Lung microvascular endothelial cell (primary cell): Measurements from ENCODE around the gene VIPR2. TPM values are rescaled to one million over a fixed set of nuclear protein-coding genes. Genes with fewer than 3 reads are reported as not detected.

ENCODE experiments used
- DNase-seq, 2 donors: peaks; one replicate each; pipeline versions ENCODE4 v3.0.0 to v3.0.0-alpha.2; 2010; ENCODE audit warnings: low read depth in 2 of 2
- total RNA-seq: library from RNA; depleted of rRNA; stranded (reverse); fragments of >200 nt; gene quantifications from 2 replicates; pipeline ENCODE4 v1.2.1, GENCODE V29; 2014

Gene VIPR2
- total RNA-seq, 1 donor from 2014 or later: not detected

DNA sequence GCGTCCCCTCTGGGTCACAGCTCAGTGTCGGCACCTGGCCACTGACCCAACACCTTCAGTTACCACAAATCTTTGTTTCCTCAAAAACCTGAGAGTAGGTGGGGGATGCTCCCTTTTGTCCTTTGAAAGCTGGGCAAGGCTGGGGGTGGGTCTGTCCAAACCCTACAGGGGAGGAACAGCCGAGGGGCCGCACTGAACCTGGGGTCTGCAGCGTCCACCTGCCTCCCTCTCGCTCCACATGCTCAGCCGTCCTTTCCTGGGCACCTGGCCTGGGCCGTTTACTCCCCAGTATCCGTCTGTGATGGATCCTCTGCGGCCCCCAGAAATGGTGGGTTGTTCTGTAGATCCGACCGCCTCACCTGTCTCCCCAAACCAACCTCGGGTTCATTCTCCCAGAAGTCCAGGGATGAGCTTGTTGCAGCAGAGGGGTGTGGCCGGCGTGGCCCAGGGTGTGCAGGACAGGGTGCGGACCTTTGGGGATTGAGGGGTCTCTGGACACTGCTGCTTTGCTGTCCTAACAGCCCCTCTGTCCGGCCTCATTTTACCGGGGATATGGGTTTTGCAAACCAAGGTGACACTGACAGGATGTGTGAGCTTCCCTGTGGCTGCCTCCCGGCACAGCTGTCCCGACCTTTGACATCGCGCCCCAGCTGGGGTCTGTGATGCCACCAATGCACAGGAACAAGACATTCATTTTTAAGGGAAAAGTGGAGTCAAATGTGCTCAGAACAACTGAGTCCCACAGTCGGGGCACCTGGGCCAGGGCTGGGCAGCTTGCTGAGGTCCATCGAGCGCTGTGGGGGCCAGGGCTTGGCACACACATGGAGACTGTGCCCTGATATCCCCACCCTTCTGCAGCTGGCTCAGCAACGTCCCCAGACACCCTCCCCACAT, 115.9 kb downstream of the VIPR2 start:
- DNase-seq: no peak

DNA sequence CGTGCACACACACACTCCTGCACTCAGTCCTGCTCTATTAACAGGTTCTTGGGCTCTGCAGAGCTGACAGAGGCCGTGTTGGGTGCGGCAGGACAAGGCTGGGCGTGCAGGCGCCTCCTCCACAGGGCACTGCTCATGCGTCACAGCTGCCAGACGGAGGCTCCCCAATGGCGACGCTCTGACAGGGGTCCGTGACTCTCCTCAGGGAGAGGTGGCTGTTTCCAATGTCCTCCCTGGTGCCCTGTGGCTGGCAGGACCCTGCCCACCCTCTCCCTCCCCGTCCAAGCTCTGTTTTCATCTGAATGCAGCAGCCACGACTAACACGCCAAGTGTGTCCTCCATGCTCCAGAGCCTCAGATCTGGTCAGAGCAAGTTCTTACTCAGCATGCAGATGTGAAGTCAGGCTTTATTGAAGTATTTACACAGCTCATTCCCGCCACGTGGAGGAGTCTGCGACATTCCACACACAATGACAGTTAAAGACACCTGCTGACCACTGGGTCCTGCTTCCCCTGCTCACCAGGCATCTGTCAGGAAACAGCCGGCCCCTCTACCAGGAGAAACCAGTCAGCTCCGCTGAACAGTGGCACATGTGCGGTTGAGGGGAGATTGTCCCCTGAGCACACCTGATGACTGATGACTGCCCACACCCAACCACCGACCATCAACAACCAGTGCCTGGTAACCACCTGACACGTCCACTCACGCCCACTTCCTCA, 116.7 kb downstream of the VIPR2 start:
- DNase-seq: no peak

DNA sequence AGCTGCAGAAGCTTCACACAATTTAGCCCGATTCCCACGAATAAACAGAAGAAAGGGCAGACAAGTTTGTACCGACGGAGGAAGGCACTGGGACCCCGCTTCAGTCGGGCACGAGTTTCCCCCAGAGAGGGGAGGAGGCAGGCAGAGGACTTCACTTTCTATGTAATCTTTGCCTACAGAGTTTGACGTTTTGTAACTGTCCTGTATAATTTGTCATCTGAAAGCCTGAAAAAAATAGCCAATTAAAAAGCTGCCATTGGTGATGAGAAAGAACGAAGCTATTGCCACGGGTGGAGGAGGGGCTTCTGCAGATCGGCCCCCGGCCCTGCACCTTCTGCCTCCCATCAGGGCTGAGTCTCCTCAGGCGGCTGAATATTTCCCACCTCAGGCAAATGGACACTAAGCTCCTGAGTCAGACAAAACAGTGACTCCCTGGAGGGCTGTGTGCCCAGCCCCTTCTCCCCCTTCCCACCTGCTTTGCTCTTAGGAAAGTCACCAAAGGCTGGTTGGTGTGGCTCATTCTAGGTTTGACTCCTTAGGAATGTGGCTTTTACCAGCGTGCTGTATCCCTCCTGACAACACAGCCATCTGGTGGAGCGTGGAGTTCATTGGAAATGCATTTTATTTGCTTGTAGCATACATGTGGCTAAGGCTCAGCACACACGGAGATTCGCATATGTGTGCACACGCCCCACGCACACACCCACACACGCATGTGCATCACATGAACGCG, 117.4 kb downstream of the VIPR2 start:
- DNase-seq: no peak

DNA sequence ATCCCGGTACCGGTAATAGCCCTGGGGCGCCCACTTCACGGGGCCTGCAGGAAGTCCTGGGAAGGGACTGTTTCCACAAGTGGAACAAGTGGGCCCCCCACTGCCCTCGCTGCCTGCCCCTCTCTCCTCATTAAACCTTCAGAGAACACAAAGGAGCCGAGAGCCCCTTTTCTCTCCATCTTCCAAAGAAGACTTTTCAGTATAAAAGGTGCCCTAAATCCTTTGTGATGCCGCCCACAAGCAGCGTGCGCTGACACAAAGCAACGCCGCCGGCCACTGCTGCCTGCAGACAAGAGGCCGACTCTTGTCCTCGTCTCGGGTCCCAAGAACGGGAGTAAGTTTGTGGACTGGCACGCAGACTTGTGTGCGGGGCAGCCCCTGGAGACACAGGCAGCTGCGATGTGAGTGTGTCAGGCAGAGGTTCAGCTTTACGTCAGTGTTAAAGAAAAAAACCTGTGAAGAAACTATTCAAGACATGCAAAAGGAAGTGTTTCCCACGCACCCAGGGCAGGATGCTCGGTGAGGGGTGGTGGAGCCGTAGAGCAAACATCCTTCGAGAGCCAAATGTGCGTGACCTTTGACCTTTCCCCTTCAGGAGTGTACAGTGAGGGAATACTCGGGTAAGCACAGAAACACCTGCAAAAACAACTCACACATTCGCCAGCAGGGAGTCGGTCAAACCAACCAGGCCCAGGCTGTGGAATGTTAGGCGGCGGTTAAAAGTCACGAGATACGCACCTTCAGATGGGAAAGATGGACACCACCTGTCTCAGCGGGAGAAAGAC, 118.2 kb downstream of the VIPR2 start:
- DNase-seq: no peak

DNA sequence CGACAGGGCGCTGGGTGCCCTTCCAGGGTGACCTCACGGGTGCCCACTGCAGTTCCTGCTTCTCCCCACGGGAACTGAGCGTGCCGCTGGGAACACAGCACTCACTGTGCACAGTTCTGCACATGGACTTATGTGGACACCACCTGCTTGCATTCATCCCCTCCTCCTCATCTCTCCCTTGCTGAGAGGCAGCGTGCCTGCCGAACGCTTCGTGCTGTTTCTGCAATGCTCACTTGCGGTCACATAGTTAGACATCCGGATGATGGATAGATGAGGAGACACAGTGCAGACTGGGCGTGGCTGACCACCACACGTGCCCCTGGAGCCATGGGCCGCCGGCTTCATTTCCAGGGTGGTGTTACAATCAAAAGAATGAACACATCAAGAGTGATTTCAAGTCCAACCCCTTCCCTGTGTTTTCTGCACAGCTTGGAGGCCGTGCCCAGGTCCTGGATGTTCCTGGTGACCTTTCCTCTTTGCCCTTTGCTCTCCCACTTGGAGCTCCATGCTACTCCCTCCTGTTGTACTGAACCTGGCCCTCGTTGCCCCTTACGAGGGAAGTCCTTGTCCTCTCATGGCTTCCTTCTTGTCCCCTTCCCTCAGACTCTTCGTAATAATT, 119.4 kb downstream of the VIPR2 start:
- no peak for DNase-seq

DNA sequence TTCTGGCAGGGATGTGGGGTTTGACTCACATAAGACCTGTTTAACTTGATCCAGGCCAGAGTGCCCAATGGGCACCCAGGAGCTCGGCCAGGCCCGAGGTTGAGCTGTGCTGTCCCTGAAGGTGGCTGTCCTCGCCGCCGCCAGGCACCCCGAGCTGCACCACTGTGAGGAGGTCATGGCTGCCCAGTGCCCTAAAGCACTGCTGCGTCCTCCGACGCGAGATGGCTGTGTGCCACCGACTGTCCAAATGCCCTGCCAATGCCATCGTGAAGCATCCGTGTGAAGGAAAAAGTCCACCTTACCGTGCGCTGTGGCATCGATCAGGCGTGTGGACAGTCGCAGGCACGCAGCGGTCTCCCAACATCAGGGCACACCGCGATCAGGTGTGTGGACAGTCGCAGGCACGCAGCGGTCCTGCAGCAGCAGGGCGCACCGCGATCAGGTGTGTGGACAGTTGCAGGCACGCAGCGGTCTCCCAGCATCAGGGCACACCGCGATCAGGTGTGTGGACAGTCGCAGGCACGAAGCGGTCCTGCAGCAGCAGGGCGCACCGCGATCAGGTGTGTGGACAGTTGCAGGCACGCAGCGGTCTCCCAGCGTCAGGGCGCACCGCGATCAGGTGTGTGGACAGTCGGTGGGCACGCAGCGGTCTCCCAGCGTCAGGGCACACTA, 120.3 kb downstream of the VIPR2 start:
- no peak for DNase-seq

DNA sequence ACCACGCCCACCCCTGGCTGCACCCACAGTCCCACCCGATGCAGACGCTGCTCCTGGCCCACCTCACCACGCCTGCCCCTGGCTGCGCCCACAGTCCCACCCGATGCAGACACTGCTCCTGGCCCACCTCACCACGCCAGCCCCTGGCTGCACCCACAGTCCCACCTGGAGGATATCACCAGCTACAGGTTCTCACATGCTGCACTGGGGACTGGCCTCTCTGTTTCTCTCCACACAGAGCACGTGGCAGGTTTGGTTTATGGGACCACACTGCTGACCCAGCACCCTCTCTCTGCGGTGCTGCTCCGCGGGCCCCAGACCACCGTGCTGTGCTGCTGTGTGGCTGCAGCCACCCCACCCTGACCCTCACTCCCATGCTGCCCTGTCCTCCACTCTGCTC, 120.9 kb downstream of the VIPR2 start:
- DNase-seq: no peak

DNA sequence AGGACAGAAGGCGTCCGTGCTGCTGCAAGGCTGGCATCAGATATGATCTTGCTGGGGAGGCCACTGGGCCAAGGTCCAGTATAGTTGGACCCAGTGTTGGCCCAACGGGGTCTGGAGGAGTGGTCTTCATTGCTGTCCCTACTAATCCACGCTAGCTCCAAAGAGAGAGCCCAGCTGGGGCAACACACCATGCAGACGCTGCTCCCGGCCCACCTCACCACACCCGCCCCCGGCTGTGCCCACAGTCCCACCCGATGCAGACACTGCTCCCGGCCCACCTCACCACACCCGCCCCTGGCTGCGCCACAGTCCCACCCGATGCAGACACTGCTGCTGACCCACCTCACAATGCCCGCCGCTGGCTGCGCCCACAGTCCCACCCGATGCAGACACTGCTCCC, 121.5 kb downstream of the VIPR2 start:
- DNase-seq: no peak

DNA sequence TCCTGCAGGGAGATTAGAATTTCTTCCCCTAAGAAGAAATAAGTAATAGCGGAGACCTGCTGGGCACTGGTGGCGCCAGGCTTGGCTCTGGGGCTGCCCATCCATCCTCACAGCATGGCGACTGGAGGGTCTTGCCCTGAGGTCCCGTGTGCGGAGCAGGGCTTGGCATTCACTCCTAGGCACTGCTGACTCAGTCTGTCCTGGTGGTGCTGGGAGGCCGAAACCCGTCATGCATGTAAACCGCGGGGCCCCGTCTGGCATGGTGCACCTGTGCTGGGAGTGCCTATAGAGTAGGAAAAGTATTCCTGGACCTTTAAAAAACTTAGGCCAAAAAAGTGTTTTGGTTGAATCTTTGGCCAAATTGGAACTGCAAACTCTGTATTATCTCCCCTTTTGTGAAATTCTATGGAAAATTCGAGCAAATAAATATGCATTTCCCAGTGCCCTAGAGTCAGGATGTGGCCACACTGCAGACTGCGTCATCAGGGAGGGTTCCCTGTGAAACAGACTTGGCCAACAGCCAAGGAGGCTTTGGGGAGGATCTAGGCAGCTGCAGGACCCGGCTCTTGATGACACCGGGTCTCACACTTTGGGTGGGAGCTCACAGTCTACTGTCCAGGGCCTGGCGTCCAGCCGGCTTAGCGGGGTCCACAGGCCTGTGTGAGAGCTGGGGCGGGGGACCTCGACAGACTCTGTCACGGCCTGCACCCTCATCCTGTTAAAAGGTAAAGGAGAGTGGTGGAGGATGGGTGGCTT, 122.3 kb downstream of the VIPR2 start:
- no peak for DNase-seq

DNA sequence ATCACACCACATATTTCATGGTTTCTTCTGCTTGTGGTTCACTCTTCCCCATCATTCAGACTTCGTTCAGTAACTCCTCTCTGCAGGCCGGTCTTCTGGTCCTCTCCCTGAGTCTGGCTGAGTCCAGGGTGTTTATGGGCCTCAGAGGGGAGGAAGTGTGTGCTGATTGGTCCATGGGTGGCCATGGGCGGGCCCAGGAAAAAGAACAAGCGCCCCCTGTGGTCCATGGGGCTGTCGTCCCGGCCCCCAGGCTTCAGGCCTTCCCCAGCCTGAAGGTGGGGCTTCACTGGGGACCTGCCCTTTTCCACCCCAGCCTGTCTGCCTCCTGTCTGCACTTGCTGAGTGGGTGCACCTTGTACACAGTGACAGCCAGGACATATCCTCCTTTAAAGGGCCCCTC, 123.7 kb downstream of the VIPR2 start:
- DNase-seq: no peak

DNA sequence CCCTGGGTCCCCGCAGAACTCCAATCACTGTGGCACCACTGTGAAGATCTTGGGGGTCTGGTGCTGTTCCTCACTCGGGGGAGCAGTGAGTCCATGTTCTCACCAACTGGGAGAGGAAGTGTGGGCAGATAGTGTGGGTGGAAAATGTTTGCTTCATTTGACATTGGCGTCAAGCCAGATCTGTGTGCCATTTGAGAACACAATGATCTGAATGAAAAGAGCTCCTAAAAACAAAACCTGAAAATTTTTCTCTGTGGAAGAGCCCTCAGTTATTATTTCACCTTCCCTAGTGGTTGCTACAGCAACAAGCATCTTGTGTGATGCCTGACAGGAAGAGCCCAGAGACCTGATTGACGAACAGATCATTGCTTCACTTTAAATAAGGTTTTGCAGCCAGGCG, 125.6 kb downstream of the VIPR2 start:
- DNase-seq: peak in 1 of 2 donors; percentile 8

DNA sequence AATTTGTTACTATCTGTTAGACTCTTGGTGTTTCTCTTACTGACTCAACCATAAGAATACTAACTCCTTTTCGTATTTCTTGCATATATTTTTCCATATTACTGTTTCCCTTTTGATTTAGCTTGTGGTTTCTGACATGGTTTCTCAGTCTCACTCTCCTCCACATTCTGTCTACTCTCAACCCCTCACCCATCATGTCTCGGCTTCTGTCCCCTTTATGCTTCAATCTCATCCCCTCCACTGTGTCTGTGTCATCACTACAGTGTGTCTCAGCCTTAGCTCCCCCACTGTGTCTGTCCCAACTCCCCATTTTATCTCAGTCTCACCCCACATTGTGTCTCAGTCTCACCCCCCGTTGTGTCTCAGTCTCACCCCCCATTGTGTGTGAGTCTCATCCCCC, 126.9 kb downstream of the VIPR2 start:
- no peak for DNase-seq

DNA sequence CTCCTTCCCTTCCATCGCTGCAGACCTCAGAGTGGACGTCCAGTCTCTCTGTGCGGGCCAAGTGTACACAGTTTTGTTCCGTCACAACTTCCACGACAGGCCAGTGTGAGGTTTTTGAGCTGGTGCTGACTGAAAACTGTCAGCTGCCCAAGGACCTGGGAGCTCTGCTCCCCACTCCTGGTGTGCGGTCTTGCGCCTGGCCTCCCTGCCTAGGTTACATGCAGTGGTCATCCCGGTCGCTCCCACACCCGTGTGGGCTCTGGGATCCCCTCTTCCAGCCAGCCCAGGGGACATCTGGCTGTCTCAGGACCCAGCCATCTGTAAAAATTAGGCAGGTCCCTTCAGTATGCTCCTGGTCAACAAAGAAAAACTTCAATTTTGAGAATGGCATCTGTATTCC, 127.5 kb downstream of the VIPR2 start:
- no peak for DNase-seq

DNA sequence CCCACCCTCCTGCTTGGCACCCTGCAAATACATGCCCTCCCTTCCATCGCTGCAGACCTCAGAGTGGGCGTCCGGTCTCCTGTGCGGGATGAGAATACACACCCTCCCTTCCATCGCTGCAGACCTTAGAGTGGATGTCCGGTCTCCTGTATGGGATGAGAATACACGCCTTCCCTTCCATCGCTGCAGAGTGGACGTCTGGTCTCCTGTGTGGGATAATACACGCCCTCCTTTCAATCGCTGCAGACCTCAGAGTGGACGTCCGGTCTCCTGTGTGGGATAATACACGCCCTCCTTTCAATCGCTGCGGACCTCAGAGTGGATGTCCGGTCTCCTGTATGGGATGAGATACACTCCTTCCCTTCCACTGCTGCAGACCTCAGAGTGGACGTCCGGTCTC, 128.1 kb downstream of the VIPR2 start:
- no peak for DNase-seq

DNA sequence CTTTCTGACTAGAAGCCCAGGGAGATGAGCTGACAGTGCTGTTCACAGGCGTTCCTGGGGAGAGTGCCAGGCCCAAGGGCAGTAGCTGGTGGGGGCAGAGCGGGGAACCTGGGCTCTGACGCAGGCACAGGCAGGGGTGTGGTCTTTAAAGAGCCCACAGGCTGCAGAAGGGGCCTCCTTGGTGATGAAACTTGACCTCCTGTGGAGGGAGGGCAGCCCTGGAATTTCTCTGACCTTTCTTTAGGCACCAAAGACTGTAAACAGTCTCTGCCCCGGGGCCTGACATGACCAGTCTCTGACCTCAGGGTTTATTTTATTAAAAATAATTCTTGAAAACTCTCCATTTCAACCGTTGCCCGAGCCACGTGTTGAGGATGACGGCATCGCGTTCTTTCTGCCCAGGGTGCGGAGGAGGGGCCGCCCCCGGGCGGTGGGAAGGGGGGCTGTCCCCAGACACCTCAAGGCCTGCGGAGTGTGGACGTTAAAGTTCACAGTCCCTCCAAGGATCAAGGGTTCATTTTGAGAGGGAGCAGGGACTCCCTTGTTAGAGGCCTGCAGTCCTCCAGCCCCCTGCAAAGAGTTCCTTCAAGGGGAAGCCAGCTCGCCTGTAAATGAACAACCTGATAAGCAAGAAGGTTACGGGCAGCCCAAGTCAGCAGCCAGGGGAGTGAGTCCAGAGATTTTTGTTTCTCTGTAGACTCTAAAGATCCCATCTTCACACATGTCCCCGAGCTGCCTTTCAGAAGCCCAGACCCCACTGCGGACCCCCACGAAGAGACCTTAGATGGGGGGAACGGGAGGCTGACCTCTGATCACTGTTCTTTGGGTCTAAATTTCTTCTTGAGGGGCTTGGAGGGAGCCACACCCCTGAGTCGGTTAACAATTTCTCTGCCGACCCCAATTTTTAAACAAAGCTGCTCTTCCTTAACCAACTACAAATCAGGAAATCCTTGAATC, 128.9 kb downstream of the VIPR2 start:
- DNase-seq: no peak

DNA sequence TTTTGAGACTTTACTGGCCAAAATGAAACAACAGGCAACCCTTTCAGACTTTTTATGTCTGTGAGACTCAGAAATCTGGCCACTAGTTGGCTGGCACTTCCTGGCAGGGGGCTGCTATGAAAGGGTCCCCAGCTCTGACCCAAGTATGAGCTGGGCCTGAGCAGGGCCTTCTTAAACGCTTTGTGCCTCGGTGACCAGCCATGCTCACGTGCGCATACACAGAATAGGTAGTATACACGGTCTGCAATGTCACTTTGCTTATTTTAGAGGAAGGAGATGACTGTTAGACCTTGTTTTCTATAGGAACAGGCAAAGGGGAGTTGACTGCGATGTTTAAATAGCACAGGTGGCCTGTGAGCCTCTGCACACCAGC, 129.6 kb downstream of the VIPR2 start:
- DNase-seq: no peak

DNA sequence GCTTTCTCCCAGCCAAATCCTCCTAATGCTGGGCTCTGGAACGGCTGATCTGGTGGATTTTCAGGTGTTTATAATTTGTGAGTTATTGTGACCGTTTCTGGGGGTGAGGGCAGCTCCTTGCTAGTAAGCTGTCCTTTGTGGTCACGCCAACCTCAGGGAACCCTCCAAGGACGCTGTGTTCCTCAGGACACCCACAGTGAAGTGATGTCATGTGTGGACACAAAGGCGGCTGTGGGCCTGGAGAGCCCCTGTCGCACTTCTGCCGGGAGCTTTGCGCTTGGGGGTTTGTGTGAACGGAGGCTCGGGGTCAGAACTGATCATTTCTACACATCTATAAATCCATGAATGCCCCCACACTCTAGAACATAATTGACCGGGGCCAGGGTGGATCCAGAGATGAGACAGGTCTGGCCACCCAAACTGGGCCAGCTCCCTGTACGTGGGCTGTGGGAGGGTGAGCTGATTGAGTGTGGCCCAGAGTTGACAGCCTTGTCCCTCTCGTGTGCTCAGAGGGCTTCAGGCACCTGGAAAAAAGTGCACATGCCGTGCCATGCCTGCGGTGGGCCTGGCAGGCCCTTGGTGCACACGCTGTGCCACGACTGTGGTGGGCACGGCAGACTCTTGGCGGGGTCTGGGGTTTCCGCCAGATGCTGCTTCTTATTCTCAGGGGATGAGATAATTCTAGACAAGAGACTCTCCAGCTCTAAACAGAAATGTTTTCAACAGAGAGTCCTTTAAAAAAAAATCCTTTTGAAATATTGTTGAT, 130.2 kb downstream of the VIPR2 start:
- DNase-seq: no peak

DNA sequence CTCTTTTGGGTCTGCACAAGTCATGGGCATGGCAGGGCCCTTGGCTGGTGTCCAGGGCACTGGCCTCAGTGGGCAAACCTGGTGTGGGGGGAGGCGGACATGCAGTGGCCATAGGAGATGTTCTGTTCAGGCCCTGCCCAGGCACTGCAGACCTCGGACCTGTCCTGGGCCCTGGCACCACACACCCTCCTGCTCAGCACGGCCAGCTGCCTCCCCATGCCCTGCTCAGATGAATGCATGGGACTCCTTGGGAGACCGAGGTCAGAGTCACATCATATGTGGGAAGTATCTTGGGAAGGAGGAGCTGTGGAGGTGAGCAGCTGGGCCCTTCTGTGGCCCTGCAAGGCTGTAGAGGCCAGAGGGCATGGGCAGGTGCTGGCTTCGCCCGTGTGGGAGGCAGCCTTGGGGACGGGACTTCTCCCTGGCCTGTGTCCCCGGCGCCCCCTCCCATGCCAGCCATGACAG, 130.8 kb downstream of the VIPR2 start:
- no peak for DNase-seq
